Smooth muscle cell (in vitro differentiated cells): ENCODE data around the gene AFF1. TPM values are rescaled to one million over a fixed set of nuclear protein-coding genes. Genes with fewer than 3 reads are reported as not detected.

ENCODE experiments used
- DNase-seq: peaks from one replicate; lab custom pipeline; 2025; ENCODE audit not compliant: unreplicated experiment; lab: John Stamatoyannopoulos, UW
- H2AFZ ChIP-seq: fragments of 200-600 bp; sonication (generic); 2 replicates; pipeline ENCODE4 v1.6.0; 2016; ENCODE audit warnings: antibody characterized with exemption, low read depth, mild to moderate bottlenecking
- H3F3A ChIP-seq: fragments of 200-600 bp; sonication (generic); 2 replicates; pipeline ENCODE4 v1.6.0; 2017; ENCODE audit warnings: antibody characterized with exemption, low read depth
- H3K27ac ChIP-seq: fragments of 200-600 bp; sonication (generic); 2 replicates; pipeline ENCODE4 v1.5.1; 2016; ENCODE audit warnings: low read depth, mild to moderate bottlenecking
- H3K27me3 ChIP-seq: fragments of 200-600 bp; sonication (generic); 2 replicates; pipeline ENCODE4 v1.6.1; 2016; ENCODE audit warnings: low read depth, mild to moderate bottlenecking
- H3K36me3 ChIP-seq: fragments of 200-600 bp; sonication (generic); 2 replicates; pipeline ENCODE4 v1.5.1; 2016; ENCODE audit warnings: low read depth
- H3K4me1 ChIP-seq: fragments of 200-600 bp; sonication (generic); 2 replicates; pipeline ENCODE4 v1.5.1; 2016; ENCODE audit warnings: low read depth
- H3K4me2 ChIP-seq: fragments of 200-600 bp; sonication (generic); 2 replicates; pipeline ENCODE4 v1.6.0; 2016; ENCODE audit warnings: mild to moderate bottlenecking
- H3K4me3 ChIP-seq: fragments of 200-600 bp; sonication (generic); 2 replicates; pipeline ENCODE4 v1.5.1; 2016; ENCODE audit warnings: mild to moderate bottlenecking
- H3K79me2 ChIP-seq: fragments of 200-600 bp; sonication (generic); 2 replicates; pipeline ENCODE4 v1.6.0; 2016; ENCODE audit warnings: low read depth, mild to moderate bottlenecking
- H3K9ac ChIP-seq: fragments of 200-600 bp; sonication (generic); 2 replicates; pipeline ENCODE4 v1.6.0; 2016; ENCODE audit warnings: low read depth
- H3K9me3 ChIP-seq: fragments of 200-600 bp; sonication (generic); replicated peaks from 2 replicates; pipeline ENCODE4 v1.5.1; 2016; ENCODE audit warnings: low read depth
- H4K20me1 ChIP-seq: fragments of 200-600 bp; sonication (generic); 2 replicates; pipeline ENCODE4 v1.6.0; 2016; ENCODE audit warnings: low read depth
- WGBS: methylation state at CpG from one replicate; pipeline ENCODE4 v1.1.7; 2016; ENCODE audit warnings: low lambda C conversion rate; 5-methylcytosine and 5-hydroxymethylcytosine counted together
- polyA plus RNA-seq: library from polyadenylated mRNA; unstranded; fragments of >200 nt; fragmentation: Nextera tagmentation; extraction: Ambion mirVana; gene quantifications from 2 replicates; pipeline ENCODE4 v1.2.1, GENCODE V29; 2016
- total RNA-seq: library from RNA; depleted of rRNA; stranded (reverse); fragments of >200 nt; gene quantifications from 2 replicates; pipeline ENCODE4 v1.2.3, GENCODE V29; 2014
- TF ChIP-seq, protein P1 (sequence below): fragments of 200-600 bp; sonication (generic); IDR thresholded peaks from 2 replicates; pipeline ENCODE4 v1.5.1; 2017; ENCODE audit warnings: borderline replicate concordance, mild to moderate bottlenecking, antibody characterized with exemption; ENCODE audit not compliant: insufficient read depth, poor library complexity, severe bottlenecking

The AFF1 gene
- total and polyA plus RNA-seq, 2 experiments from 2014 or later = 6.6 to 17.7 TPM

- TF ChIP-seq, protein P1, sequence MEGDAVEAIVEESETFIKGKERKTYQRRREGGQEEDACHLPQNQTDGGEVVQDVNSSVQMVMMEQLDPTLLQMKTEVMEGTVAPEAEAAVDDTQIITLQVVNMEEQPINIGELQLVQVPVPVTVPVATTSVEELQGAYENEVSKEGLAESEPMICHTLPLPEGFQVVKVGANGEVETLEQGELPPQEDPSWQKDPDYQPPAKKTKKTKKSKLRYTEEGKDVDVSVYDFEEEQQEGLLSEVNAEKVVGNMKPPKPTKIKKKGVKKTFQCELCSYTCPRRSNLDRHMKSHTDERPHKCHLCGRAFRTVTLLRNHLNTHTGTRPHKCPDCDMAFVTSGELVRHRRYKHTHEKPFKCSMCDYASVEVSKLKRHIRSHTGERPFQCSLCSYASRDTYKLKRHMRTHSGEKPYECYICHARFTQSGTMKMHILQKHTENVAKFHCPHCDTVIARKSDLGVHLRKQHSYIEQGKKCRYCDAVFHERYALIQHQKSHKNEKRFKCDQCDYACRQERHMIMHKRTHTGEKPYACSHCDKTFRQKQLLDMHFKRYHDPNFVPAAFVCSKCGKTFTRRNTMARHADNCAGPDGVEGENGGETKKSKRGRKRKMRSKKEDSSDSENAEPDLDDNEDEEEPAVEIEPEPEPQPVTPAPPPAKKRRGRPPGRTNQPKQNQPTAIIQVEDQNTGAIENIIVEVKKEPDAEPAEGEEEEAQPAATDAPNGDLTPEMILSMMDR = no peak
- Histone ChIP-seq H3K9me3 (no peaks in the 10 kb centered on the region), H3K4me2 (no peak overlapping the region), H2AFZ (no peak overlapping the region), H3K27ac (no peak overlapping the region), H3K4me3 (no peak overlapping the region), H3K79me2 (no peaks in the 10 kb centered on the region), H3F3A (no peaks in the 10 kb centered on the region), H3K27me3 (no peaks in the 10 kb centered on the region), H3K36me3 (no peaks in the 10 kb centered on the region), H4K20me1 (no peaks in the 10 kb centered on the region), H3K9ac (no peak overlapping the region), H3K4me1 (peaks cover 9% of the 10 kb centered on the region)
- DNase-seq = no peak
- WGBS = 95% methylated on average over 5 of the region's 5 CpGs
These were observed 250.5 kb downstream of the AFF1 start for GRCh38 chr4:87185146-87185870.

DNA sequence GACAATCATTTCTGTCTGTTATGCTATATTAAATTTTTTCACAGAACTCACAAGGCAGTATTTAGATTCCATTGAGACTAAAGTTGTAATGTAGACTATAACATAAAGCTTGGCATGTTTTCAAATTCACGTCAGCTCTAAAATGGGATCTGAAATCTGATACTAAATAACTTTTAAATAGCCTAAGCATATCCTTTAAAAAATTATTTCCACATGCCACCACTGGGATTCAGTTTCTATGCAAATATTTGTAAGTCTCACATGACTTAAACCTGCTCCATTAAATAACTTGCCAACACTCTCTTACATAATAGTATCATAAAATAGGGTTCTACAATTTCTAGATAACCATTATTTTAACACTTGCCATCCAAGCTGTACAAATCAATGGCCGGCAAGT lies 253.2 kb downstream of the AFF1 start:
- Histone ChIP-seq H2AFZ (no peak overlapping the region), H3K9ac (no peak overlapping the region), H3K27ac (no peak overlapping the region), H3K36me3 (no peaks in the 10 kb centered on the region), H3K27me3 (no peaks in the 10 kb centered on the region), H3K9me3 (no peaks in the 10 kb centered on the region), H3F3A (no peaks in the 10 kb centered on the region), H3K4me3 (no peak overlapping the region), H3K4me1 (peaks cover 9% of the 10 kb centered on the region), H3K79me2 (no peaks in the 10 kb centered on the region), H3K4me2 (no peak overlapping the region), H4K20me1 (no peaks in the 10 kb centered on the region)
- 91% methylated on average over 2 of the region's 2 CpGs for WGBS
- TF ChIP-seq, protein P1 = no peak
- no peak for DNase-seq

DNA sequence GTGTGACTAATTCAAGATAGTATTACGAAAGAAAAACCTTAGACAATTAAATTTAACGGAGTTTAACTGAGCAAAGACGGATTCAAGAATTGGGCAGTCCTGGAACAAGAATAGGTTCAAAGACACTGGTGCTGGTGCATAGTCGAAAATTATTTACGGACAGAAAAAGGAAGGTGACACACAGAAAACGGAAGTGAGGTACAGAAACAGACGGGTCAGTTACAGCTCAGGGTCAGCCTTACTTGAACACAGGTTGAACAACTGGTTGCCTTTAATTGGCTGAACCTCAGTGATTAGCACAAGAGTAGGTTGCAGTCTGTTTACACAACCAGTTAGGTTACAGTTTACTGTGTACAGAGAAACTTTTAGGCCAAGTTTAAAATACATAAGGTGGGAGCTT lies 254.1 kb downstream of the AFF1 start:
- Histone ChIP-seq H3K4me3 (no peak overlapping the region), H3K79me2 (no peaks in the 10 kb centered on the region), H3K27ac (no peak overlapping the region), H3K36me3 (no peaks in the 10 kb centered on the region), H3K4me1 (peaks cover 9% of the 10 kb centered on the region), H3K4me2 (no peak overlapping the region), H3K9me3 (no peaks in the 10 kb centered on the region), H4K20me1 (no peaks in the 10 kb centered on the region), H3K27me3 (no peaks in the 10 kb centered on the region), H3K9ac (no peak overlapping the region), H3F3A (no peaks in the 10 kb centered on the region), H2AFZ (no peak overlapping the region)
- WGBS = 91% methylated on average over 7 of the region's 7 CpGs
- TF ChIP-seq, protein P1 = no peak
- DNase-seq = no peak

Other genes starting within 250 kb of the AFF1 start
- gene SLC10A6, start 85.6 kb upstream of the AFF1 start, total RNA-seq = 1.3 and 1.4 TPM in 2 replicates
- gene SLC10A6, start 85.6 kb upstream of the AFF1 start, polyA plus RNA-seq = 0.34 TPM in 1 of 2 replicates, not detected in the other
- 1.3 and 5.1 TPM in 2 replicates for gene C4orf36, start 42.6 kb upstream of the AFF1 start, total RNA-seq
- not detected in 2 replicates for gene C4orf36, start 42.6 kb upstream of the AFF1 start, polyA plus RNA-seq